Right kidney (tissue), 1 donor: ENCODE measurements around the gene JPH4.

Source experiments
- DNase-seq: peaks from one replicate; pipeline ENCODE4 v3.0.0-alpha.2; 2016

The JPH4 gene

GRCh38 chr14:23529016-23529415 lies 49.6 kb downstream of the JPH4 start:
- no peak for DNase-seq

- DNase-seq = no peak
Measured at GRCh38 chr14:23528555-23528954, 50.0 kb downstream of the JPH4 start.

- DNase-seq = no peak
Measured at GRCh38 chr14:23525611-23526010, 53.0 kb downstream of the JPH4 start.

GRCh38 chr14:23524954-23525353 lies 53.6 kb downstream of the JPH4 start:
- no peak for DNase-seq

- no peak for DNase-seq
Measured at GRCh38 chr14:23523229-23524016, 55.2 kb downstream of the JPH4 start.

GRCh38 chr14:23522643-23523198 lies 55.9 kb downstream of the JPH4 start:
- DNase-seq = no peak

- no peak for DNase-seq
Measured at GRCh38 chr14:23521785-23522640, 56.6 kb downstream of the JPH4 start.

- no peak for DNase-seq
Measured at GRCh38 chr14:23520899-23521533, 57.6 kb downstream of the JPH4 start.

- DNase-seq = no peak
Measured at GRCh38 chr14:23518709-23519108, 59.9 kb downstream of the JPH4 start.
